Stimulated activated CD4-positive, alpha-beta T cell treated with anti-CD3 and anti-CD28 coated beads, Interleukin-1b, Interleukin-23, amount 100 ng/mL, for 24 hours (primary cell): ENCODE data around the gene LMOD3.

ENCODE experiments used
- DNase-seq, 4 experiments: peaks; one replicate each; pipeline ENCODE4 v3.0.0-alpha.2; 2020; ENCODE audit warnings: low read depth in 4 of 4, low spot score in 1 of 4

The LMOD3 gene

DNA sequence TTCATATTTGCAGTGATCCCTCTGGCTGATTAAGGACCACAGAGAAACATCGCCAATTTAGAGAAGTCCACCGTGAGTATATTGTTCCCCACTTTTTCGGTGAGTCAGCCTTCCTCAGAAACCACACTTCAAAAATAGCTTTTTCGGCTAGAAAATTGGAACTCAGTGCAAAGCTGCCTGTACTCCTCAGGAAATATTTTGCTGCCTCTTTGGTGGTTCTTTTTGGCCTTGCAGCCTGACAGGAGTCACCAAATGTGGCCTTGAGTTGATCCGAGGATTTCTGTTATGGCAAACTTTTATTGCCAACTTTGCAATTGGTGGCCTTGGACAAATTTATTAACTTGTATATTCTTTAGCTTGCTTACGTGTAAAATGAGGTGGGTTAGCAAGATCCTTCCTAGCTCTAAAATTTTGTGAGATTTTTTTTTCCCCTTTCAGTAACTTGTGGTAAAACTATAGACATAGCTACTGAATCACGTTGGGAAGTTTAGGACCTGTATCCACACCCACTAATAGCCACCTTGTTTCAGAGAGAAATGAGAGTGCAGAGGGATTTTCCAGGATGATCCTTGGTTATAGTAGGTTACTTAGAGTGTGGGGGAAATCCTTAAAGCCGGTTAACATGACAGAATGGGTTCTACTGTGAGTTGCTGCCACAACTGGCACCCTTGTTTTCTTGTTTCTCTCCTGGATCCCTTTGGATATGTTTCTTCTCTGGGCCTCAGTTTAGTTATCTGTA, 27.8 kb downstream of the LMOD3 start:
- DNase-seq: no peak

- no peak for DNase-seq
Measured at GRCh38 chr3:69092030-69092516, 30.3 kb downstream of the LMOD3 start.

DNA sequence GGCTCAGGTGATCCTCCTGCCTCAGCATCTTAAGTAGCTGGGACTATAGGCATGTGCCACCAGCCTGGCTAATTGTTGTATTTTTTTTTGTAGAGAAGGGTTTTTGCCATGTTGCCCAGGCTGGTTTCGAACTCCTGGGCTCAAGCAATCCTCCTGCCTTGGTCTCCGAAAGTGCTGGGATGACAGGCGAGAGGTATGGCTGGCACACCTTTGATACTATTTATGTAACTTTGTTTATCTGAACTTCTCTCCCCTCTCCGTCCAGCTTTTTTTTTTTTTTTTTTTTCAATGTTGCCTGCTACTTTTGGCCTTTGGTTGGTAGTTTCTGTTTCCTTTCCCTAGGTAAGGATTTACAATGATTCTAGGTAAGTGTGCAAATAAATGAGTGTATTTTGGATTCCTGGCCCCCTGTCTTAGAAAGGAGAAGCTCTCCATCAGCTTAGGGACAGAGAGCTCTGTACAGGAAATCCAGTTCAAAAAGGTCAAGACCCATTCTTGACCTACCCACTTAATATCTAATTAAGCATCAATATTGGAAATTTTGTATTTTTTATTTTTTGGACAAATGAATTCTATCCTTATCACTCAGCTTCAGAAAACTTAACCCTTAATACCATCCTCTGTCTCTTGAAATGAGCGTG, 30.9 kb downstream of the LMOD3 start:
- DNase-seq: no peak

GRCh38 chr3:69090021-69090420, 32.4 kb downstream of the LMOD3 start:
- DNase-seq: no peak

- no peak for DNase-seq
Measured at GRCh38 chr3:69088063-69088462, 34.3 kb downstream of the LMOD3 start.

GRCh38 chr3:69087030-69087791, 35.2 kb downstream of the LMOD3 start:
- no peak for DNase-seq

DNA sequence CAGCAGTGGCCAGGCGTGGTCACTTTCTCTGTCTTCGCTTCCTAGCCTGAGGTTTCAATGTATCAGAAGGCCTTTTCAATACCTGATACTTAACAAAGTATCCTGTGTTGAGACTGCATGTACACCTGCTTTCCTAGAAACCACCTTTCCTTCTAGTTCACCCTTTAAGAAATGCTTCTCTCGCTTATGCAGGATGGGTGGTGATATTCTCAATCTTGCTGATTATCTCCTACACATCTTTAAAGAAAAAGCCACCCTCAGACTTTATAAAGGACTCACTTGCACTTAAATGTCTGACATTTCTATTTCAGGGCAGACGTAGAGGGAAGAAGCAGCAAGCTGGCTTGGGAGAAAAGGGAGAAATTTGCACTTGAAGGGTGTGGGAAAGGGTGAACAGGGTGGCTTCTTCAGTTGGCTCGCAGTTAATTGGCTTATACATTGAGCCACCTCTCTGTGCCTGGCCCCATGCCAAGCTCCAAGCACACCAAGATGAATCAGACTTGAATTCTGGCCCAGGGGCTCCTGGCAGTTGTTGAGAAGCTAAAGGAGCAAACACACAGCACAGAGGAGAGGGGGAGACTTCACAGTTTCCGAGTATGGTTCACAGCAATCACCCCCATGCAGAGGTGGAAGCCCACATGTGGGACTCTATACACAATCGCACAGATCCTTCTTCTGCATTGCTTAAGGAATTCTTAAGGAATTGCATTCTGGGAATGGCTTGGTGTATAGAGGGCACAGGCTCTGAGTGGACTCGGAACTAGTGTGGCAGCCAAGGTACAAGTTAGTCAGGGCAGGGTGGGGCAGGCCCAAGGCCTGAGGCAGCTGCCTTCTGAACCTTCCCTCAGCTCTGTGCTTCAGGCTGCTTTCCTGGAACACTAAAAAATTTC, 36.3 kb downstream of the LMOD3 start:
- peak; percentile 51 to 75 (median 67) for DNase-seq

DNA sequence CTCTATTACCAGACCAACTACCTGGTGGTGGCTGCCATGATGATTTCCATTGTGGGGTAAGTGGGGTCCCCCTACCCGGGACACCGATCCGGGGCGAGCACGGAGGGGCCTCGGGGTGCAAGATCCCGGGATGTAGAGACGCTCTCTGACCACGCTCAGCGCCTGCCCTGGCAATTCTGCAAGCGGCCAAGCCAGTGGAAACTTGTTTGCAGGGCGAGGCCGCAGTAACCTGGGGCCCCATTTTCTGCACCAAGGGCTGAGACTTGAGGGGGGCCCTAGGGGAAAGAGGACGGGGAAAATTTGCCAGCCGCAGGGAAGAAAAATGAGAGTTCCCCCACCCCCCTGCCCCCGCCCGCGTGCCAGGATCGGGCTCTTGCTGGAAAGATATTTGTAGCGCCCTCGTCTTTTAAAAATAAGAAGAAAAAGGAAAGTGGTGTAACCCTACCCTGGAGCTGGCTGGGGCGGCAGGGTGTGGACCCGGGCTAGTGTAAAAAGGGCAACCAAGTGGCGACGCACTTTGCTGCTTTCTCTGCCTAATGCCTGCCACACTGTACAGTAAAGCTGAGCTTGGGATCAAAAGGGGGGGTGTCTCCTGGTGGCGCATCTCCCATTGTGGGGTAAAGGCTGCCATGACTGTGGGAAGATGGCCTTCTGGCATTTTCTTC, 37.1 kb downstream of the LMOD3 start:
- DNase-seq: no peak

- DNase-seq: peak; percentile 69 to 84 (median 82)
Measured at GRCh38 chr3:69084326-69085167, 37.8 kb downstream of the LMOD3 start, which contains the start of gene ARL6IP5. Gene ARL6IP5 (plus strand): TSS chr3:69084937. CDS start chr3:69085048, 111 bp downstream.

DNA sequence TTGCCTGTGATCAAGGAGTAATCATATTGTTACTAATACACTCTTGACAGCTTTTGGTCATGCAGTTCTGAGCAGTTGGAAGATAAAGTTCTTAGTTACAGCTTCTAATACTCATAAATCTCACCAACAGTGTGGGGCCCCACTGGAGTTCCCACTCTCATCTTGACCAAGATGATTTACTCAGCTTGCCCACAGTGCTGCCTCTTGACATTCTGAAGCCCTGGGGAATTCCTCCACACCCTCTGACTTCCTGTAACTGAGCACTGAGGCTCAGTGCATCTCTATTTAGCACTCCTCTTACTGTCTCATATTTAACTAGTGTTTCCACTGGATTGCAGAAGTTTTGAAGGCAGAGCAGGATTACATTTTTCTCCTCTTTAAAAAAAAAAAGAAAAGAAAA, 39.6 kb downstream of the LMOD3 start:
- DNase-seq: peak in 3 of 4 experiments; percentile 49 to 70 (median 58)

DNA sequence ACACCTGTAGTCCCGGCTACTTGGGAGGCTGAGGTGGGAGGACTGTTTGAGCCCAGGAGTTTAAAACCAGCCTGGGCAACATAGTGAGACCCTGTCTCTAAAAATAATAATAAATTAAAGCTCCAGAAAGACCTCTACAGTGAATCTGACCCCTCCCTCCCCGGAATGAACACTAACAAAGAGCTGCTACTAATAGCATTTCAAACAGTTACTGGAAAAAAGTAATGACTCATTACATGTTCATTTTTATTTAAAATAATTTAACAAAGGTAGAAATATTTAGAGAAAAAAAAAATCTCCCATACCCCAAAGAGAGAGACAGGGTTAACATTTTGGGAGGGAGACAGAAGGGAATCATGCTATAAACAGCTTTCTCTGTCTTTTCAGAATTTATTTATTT, 40.0 kb downstream of the LMOD3 start:
- DNase-seq: no peak

GRCh38 chr3:69081583-69082262, 40.7 kb downstream of the LMOD3 start:
- no peak for DNase-seq

DNA sequence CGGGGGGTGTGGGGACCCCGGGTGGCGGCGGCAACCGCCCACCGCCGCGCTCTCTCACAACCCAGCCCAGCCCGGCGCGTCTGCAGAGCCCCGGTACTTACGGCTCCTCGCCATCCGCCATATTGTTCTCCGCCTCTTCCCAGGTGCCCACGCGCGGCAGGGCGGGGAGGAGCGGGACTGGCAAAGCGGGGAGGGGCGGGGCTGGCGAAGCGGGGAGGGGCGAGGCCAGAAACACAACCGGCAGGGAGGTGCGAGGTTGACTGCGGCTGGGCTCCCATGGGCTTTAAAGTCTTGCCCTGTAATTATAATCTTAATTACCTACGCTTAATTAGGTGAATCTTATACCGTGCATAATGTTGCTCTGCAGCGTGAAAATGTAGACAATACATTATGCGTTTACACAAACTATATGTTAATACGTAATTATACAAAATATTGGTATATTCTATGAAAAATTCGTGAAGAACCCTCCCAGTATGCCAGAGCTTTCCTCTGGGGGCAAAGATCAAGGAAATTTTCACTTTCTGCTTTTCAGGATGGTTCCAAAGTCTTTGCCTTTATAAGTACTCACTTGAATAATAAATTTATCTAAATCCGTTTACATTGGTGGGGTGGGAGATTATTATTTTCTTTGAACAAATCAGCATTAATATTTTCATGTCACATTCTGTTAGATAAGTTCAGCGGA, 42.0 kb downstream of the LMOD3 start, which contains the start of gene UBA3:
UBA3 (minus strand) TSS at position 133 of the 688 bp plus-strand sequence; CDS start at position 121, 12 bp downstream.
- DNase-seq: peak; percentile 84 to 91 (median 89)

DNA sequence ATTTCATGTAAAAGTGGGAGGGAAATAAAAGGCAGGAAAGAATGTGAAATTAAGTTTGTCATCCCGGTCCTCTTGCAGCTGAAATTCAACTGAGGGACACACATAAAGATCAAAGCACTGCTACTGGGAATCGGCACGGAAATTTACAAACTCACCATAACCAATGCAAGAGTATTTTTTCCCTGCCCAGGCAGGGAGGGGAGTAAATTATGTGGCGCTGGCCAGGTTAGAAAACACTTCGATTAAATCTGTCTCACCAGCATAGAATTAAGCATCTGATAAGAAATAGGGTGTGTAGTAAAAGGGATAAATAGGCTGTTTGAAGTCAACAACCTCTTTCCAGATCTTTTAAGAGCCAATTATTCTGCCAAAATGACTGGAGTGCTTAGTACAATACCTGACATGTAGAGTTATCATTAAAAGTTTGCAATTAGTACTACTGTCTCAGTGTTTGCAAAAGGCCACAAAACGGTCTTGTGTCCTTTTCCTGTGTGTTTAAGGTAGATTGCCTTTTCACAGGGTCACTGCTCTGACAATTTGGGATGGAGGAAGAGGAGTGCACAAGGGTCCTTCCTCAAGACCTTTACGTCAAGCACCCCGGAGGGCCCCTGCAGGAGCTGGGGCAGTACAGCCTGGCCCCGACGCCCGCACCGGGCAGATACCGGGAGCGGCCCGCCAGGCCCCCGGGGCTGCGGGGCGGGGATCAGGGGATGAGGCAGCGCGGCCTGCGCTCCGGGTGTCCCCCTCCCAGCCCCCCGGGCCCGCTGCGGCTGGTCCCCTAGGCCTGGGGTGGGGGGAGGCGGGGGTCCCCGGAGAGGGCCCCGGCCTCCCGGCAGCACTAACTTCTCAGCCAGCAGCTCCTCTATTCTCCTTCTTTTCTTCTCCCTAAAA, 42.9 kb downstream of the LMOD3 start:
- no peak for DNase-seq

DNA sequence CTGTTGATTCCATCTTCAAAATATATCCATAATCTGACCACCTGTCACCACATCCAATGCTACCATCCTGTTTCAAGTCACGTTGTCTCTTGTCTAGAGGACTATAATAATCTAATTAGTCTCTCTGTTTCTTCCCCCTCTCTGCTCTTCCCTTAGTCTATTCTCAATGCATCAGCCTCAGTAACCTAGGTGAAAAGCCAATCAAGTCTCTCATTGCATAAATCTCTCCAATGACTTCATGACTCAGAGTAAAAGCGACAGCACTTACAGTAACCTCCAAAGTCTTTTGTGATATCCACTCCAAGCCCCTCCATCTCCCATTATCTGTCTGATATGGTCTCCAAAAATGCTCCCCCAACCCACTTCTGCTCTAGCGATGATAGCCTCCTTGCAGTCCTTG, 49.5 kb downstream of the LMOD3 start:
- DNase-seq: no peak

DNA sequence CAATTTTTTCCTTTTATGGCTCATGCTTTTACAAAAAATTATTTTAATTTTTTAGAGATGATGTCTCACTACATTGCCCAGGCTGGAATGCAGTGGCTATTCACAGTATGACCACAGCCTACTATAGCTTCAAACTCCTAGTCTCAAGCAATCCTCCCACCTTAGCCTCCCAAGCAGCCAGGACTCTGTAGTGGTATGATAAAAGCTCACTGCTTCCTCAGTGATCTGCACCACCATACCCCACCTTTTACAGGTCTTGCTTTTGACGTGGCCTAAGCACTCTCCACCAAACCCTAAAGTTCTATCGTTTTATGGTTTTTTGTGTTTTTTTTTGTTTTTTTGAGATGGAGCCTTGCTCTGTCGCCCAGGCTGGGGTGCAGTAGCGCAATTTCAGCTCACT, 56.3 kb downstream of the LMOD3 start:
- no peak for DNase-seq
